Smooth muscle cell (in vitro differentiated cells): ENCODE measurements around the gene NAT8L. TPM values are rescaled to one million over a fixed set of nuclear protein-coding genes. Genes with fewer than 3 reads are reported as not detected.

Experiments used
- DNase-seq: peaks from one replicate; lab custom pipeline; 2025; ENCODE audit not compliant: unreplicated experiment; lab: John Stamatoyannopoulos, UW
- H2AFZ ChIP-seq: fragments of 200-600 bp; sonication (generic); 2 replicates; pipeline ENCODE4 v1.6.0; 2016; ENCODE audit warnings: antibody characterized with exemption, low read depth, mild to moderate bottlenecking
- H3F3A ChIP-seq: fragments of 200-600 bp; sonication (generic); 2 replicates; pipeline ENCODE4 v1.6.0; 2017; ENCODE audit warnings: antibody characterized with exemption, low read depth
- H3K27ac ChIP-seq: fragments of 200-600 bp; sonication (generic); 2 replicates; pipeline ENCODE4 v1.5.1; 2016; ENCODE audit warnings: low read depth, mild to moderate bottlenecking
- H3K27me3 ChIP-seq: fragments of 200-600 bp; sonication (generic); 2 replicates; pipeline ENCODE4 v1.6.1; 2016; ENCODE audit warnings: low read depth, mild to moderate bottlenecking
- H3K36me3 ChIP-seq: fragments of 200-600 bp; sonication (generic); 2 replicates; pipeline ENCODE4 v1.5.1; 2016; ENCODE audit warnings: low read depth
- H3K4me1 ChIP-seq: fragments of 200-600 bp; sonication (generic); 2 replicates; pipeline ENCODE4 v1.5.1; 2016; ENCODE audit warnings: low read depth
- H3K4me2 ChIP-seq: fragments of 200-600 bp; sonication (generic); 2 replicates; pipeline ENCODE4 v1.6.0; 2016; ENCODE audit warnings: mild to moderate bottlenecking
- H3K4me3 ChIP-seq: fragments of 200-600 bp; sonication (generic); 2 replicates; pipeline ENCODE4 v1.5.1; 2016; ENCODE audit warnings: mild to moderate bottlenecking
- H3K79me2 ChIP-seq: fragments of 200-600 bp; sonication (generic); 2 replicates; pipeline ENCODE4 v1.6.0; 2016; ENCODE audit warnings: low read depth, mild to moderate bottlenecking
- H3K9ac ChIP-seq: fragments of 200-600 bp; sonication (generic); 2 replicates; pipeline ENCODE4 v1.6.0; 2016; ENCODE audit warnings: low read depth
- H3K9me3 ChIP-seq: fragments of 200-600 bp; sonication (generic); replicated peaks from 2 replicates; pipeline ENCODE4 v1.5.1; 2016; ENCODE audit warnings: low read depth
- H4K20me1 ChIP-seq: fragments of 200-600 bp; sonication (generic); 2 replicates; pipeline ENCODE4 v1.6.0; 2016; ENCODE audit warnings: low read depth
- WGBS: methylation state at CpG from one replicate; pipeline ENCODE4 v1.1.7; 2016; ENCODE audit warnings: low lambda C conversion rate; 5-methylcytosine and 5-hydroxymethylcytosine counted together
- polyA plus RNA-seq: library from polyadenylated mRNA; unstranded; fragments of >200 nt; fragmentation: Nextera tagmentation; extraction: Ambion mirVana; gene quantifications from 2 replicates; pipeline ENCODE4 v1.2.1, GENCODE V29; 2016
- total RNA-seq: library from RNA; depleted of rRNA; stranded (reverse); fragments of >200 nt; gene quantifications from 2 replicates; pipeline ENCODE4 v1.2.3, GENCODE V29; 2014
- TF ChIP-seq, protein P1 (sequence below): fragments of 200-600 bp; sonication (generic); IDR thresholded peaks from 2 replicates; pipeline ENCODE4 v1.5.1; 2017; ENCODE audit warnings: borderline replicate concordance, mild to moderate bottlenecking, antibody characterized with exemption; ENCODE audit not compliant: insufficient read depth, poor library complexity, severe bottlenecking

The NAT8L gene
- total and polyA plus RNA-seq, 2 experiments from 2014 or later = not detected

- H4K20me1 ChIP-seq = no peaks in the 10 kb centered on the region
- H3K27ac ChIP-seq = no peak overlapping the region
- H3K4me1 ChIP-seq = no peaks in the 10 kb centered on the region
- no peak overlapping the region for H2AFZ ChIP-seq
- no peaks in the 10 kb centered on the region for H3F3A ChIP-seq
- WGBS = 98% methylated on average over 15 of the region's 15 CpGs
- no peak overlapping the region for H3K4me2 ChIP-seq
- DNase-seq = no peak
- TF ChIP-seq, protein P1, sequence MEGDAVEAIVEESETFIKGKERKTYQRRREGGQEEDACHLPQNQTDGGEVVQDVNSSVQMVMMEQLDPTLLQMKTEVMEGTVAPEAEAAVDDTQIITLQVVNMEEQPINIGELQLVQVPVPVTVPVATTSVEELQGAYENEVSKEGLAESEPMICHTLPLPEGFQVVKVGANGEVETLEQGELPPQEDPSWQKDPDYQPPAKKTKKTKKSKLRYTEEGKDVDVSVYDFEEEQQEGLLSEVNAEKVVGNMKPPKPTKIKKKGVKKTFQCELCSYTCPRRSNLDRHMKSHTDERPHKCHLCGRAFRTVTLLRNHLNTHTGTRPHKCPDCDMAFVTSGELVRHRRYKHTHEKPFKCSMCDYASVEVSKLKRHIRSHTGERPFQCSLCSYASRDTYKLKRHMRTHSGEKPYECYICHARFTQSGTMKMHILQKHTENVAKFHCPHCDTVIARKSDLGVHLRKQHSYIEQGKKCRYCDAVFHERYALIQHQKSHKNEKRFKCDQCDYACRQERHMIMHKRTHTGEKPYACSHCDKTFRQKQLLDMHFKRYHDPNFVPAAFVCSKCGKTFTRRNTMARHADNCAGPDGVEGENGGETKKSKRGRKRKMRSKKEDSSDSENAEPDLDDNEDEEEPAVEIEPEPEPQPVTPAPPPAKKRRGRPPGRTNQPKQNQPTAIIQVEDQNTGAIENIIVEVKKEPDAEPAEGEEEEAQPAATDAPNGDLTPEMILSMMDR = no peak
- peaks cover 11% of the 10 kb centered on the region for H3K27me3 ChIP-seq
- no peaks in the 10 kb centered on the region for H3K79me2 ChIP-seq
- no peak overlapping the region for H3K4me3 ChIP-seq
- no peak overlapping the region for H3K9ac ChIP-seq
- no peaks in the 10 kb centered on the region for H3K9me3 ChIP-seq
- no peaks in the 10 kb centered on the region for H3K36me3 ChIP-seq
Observed at GRCh38 chr4:2066011-2066551, 7.0 kb downstream of the NAT8L start.

GRCh38 chr4:2066571-2067445 lies 7.7 kb downstream of the NAT8L start:
- Histone ChIP-seq H3K9ac (no peak overlapping the region), H3K9me3 (no peaks in the 10 kb centered on the region), H3K27me3 (peaks cover 4% of the 10 kb centered on the region), H3K79me2 (no peaks in the 10 kb centered on the region), H4K20me1 (no peaks in the 10 kb centered on the region), H3K36me3 (no peaks in the 10 kb centered on the region), H3K4me3 (no peak overlapping the region), H3F3A (no peaks in the 10 kb centered on the region), H3K27ac (no peak overlapping the region), H3K4me1 (no peaks in the 10 kb centered on the region), H3K4me2 (no peak overlapping the region), H2AFZ (no peak overlapping the region)
- TF ChIP-seq, protein P1 = no peak
- 90% methylated on average over 28 of the region's 29 CpGs for WGBS
- no peak for DNase-seq

GRCh38 chr4:2067446-2068197 lies 8.5 kb downstream of the NAT8L start:
- TF ChIP-seq, protein P1 = no peak
- Histone ChIP-seq H4K20me1 (no peaks in the 10 kb centered on the region), H3K27ac (no peak overlapping the region), H3K4me2 (no peak overlapping the region), H3K79me2 (no peaks in the 10 kb centered on the region), H3K36me3 (no peaks in the 10 kb centered on the region), H3K27me3 (no peaks in the 10 kb centered on the region), H3F3A (no peaks in the 10 kb centered on the region), H3K9ac (no peak overlapping the region), H3K9me3 (no peaks in the 10 kb centered on the region), H2AFZ (no peak overlapping the region), H3K4me1 (no peaks in the 10 kb centered on the region), H3K4me3 (no peak overlapping the region)
- no peak for DNase-seq
- 92% methylated on average over 26 of the region's 26 CpGs for WGBS
